ENCODE measurements around the gene IWS1. TPM values are rescaled to one million over a fixed set of nuclear protein-coding genes. Genes with fewer than 3 reads are reported as not detected.

The IWS1 gene
- total RNA-seq = 42.0 and 47.7 TPM in 2 replicates

DNA sequence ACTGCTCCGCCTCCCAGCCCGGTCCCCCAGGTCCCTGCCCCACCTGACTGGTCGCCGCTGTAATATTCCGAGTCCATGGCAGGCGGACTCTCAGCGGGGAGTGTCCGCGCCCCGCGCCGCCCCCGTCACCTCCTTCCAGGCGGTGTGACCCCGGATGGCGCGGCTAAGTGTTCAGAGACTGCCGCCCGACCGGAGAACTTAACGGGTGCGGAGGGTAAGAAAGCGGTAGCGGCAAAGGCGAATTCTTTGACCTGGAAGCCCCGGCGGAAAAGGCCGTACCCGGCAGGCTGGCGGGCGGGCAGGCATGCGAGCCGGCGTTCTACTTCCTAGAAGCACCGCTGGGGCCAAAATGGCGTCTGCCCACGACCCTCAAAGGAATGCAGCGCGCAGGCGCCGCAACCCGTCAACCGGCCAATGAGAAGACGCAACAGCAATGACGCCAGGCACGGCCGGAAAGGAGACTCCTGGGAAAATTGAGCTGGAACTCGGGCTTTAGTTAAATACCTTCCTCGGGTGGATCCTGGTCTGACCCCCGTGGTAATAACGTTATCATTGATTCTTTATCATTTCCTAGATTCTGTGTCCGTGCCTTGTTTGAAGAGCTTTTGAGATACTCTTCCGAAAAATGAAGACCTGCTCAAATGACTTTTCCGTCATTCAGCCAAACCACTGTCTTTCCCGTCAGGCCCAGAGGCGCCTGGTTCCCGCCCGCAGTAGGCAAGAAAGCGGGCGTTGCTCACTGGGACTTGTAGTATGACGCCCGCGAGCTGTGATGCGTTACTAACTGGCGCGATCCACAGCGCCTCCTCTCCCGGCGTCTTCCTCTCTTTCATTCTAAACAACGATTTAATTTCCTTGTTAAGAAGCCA, at the start of gene IWS1:
Gene IWS1 (minus strand): TSS at position 358 of the 869 bp plus-strand sequence. CDS start 281 bp downstream, at position 77.

DNA sequence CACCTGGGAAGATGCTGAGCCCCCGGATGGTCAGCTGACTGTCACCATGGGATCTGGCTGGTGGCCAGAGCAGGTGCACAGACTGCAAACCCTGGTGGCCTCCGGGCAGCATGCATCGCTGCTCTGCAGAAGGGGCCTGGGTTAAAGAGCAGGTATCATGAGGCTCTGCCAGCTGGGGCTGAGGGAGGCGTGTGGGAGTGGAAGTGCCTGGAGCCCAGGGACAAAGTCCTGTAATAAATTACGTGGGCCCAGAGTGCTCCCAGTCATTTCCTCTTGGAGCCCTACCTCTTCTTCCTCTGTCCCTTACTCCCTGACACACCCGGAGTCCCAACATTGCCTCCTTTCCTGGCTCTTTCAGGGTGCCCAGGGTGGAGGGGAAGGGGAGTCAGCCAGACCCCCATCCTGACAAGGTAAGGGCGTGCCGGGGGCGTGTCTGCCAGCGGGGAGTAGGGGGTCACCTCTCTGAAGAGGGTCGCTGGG, 9.2 kb upstream of the IWS1 start, which contains the start of gene MYO7B:
Gene MYO7B (plus strand): TSS at position 262 of the 480 bp plus-strand sequence. CDS start 24,040 bp downstream, outside the sequence.

Other genes with a start within 250 kb of the IWS1 start
- gene ERCC3, start 232.3 kb downstream of the IWS1 start, total RNA-seq = 44.5 and 50.0 TPM in 2 replicates
- 35.0 and 40.8 TPM in 2 replicates for gene MAP3K2, start 138.5 kb downstream of the IWS1 start, total RNA-seq
- gene PROC, start 108.1 kb downstream of the IWS1 start, total RNA-seq = under 0.01 TPM in 1 of 2 replicates, not detected in the other
- gene MYO7B, start 9.2 kb upstream of the IWS1 start, total RNA-seq = under 0.01 TPM in 2 replicates
- not detected in 2 replicates for gene GPR17, start 119.7 kb upstream of the IWS1 start, total RNA-seq
- gene LIMS2, start 149.0 kb upstream of the IWS1 start, total RNA-seq = 2.7 and 4.8 TPM in 2 replicates
- 4.4 and 5.6 TPM in 2 replicates for gene SFT2D3, start 175.0 kb upstream of the IWS1 start, total RNA-seq